NCI-H510A (cell line): Measurements from ENCODE around the gene LY6G6C.
A peak's percentile ranks its signal among the peaks of the same experiment; 100 is the strongest.

ENCODE experiments used
- DNase-seq: peaks from one replicate; lab custom pipeline; 2025; lab: John Stamatoyannopoulos, UW

LY6G6C gene

GRCh38 chr6:31721351-31722020 lies at the start of gene LY6G6C:
Gene LY6G6C (minus strand): TSS chr6:31721746. CDS start chr6:31721679, 67 bp downstream.
- DNase-seq: no peak

- no peak for DNase-seq
Observed at GRCh38 chr6:31770860-31771259, 49.3 kb upstream of the LY6G6C start.

- DNase-seq: peak; percentile 33
Observed at GRCh38 chr6:31769684-31770371, 48.3 kb upstream of the LY6G6C start.

- no peak for DNase-seq
Observed at GRCh38 chr6:31768363-31769257, 47.1 kb upstream of the LY6G6C start.

GRCh38 chr6:31767096-31767645 lies 45.6 kb upstream of the LY6G6C start:
- DNase-seq: no peak

GRCh38 chr6:31765910-31766794 lies 44.6 kb upstream of the LY6G6C start:
- peak; percentile 25 for DNase-seq

GRCh38 chr6:31765559-31765909 lies 44.0 kb upstream of the LY6G6C start:
- no peak for DNase-seq

GRCh38 chr6:31764198-31764597 lies 42.7 kb upstream of the LY6G6C start:
- DNase-seq: no peak

- no peak for DNase-seq
Observed at GRCh38 chr6:31763619-31763940, 42.0 kb upstream of the LY6G6C start.

- no peak for DNase-seq
Observed at GRCh38 chr6:31762878-31763618, 41.5 kb upstream of the LY6G6C start.

- no peak for DNase-seq
Observed at GRCh38 chr6:31762356-31762755, 40.8 kb upstream of the LY6G6C start, which contains the start of gene SAPCD1. Gene SAPCD1 (plus strand): TSS chr6:31762656. CDS start chr6:31763055, 399 bp downstream.

- DNase-seq: no peak
Observed at GRCh38 chr6:31761343-31761742, 39.8 kb upstream of the LY6G6C start.

GRCh38 chr6:31760790-31761189 lies 39.2 kb upstream of the LY6G6C start:
- DNase-seq: no peak

- DNase-seq: no peak
Observed at GRCh38 chr6:31758281-31758680, 36.7 kb upstream of the LY6G6C start.

GRCh38 chr6:31752739-31753319 lies 31.3 kb upstream of the LY6G6C start:
- DNase-seq: no peak

- no peak for DNase-seq
Observed at GRCh38 chr6:31750411-31751022, 29.0 kb upstream of the LY6G6C start.

- no peak for DNase-seq
Observed at GRCh38 chr6:31749301-31750036, 27.9 kb upstream of the LY6G6C start.

- DNase-seq: no peak
Observed at GRCh38 chr6:31744422-31744821, 22.9 kb upstream of the LY6G6C start.

- no peak for DNase-seq
Observed at GRCh38 chr6:31742894-31743293, 21.3 kb upstream of the LY6G6C start.
